Testis (tissue), 3 donors: ENCODE results near the gene RGS4. TPM values are rescaled to one million over a fixed set of nuclear protein-coding genes. Genes with fewer than 3 reads are reported as not detected.

Experiments used
- DNase-seq: peaks from one replicate; pipeline ENCODE4 v3.0.0-alpha.2; 2019
- H3K27ac ChIP-seq, 2 donors: fragments of 200-600 bp; sonication (generic); one replicate each; pipeline ENCODE4 v1.5.1; 2019
- H3K27me3 ChIP-seq: fragments of 200-600 bp; sonication (generic); one replicate; pipeline ENCODE4 v1.5.1; 2019
- H3K36me3 ChIP-seq: fragments of 200-600 bp; sonication (generic); one replicate; pipeline ENCODE4 v1.5.1; 2017; ENCODE audit warnings: low read depth; ENCODE audit errors: missing control alignments
- H3K4me1 ChIP-seq: fragments of 200-600 bp; sonication (generic); one replicate; pipeline ENCODE4 v1.5.1; 2019
- H3K4me3 ChIP-seq, 2 donors: fragments of 200-600 bp; sonication (generic); one replicate each; pipeline ENCODE4 v1.5.1; 2017 to 2019
- H3K9me3 ChIP-seq: fragments of 200-600 bp; sonication (generic); one replicate; pipeline ENCODE4 v1.5.1; 2017
- POLR2A ChIP-seq: fragments of 450-650 bp; IDR thresholded peaks from one replicate; pipeline ENCODE4 v1.6.1; 2017; ENCODE audit warnings: antibody characterized with exemption, mild to moderate bottlenecking, moderate library complexity
- WGBS, 2 donors: methylation state at CpG; one replicate each; pipeline ENCODE4 v1.1.5; 2018; 5-methylcytosine and 5-hydroxymethylcytosine counted together
- intact Hi-C: fragments of 100-400 bp; cut with DNase I; formaldehyde crosslinking; loops from one replicate; pipeline ENCODE4 v1.15.1; 2023; ENCODE audit warnings: low total_unique reads
- polyA plus RNA-seq: library from polyadenylated mRNA; stranded (reverse); fragments of 350-450 nt; fragmentation: Illumina TruSeq; extraction: RNeasy Lipid Tissue Mini Kit (QIAGEN cat#74804); gene quantifications from one replicate; pipeline ENCODE4 v1.2.3, GENCODE V29; 2014; ENCODE audit warnings: low read depth, low replicate concordance; ENCODE audit not compliant: insufficient read depth
- total RNA-seq, 2 donors: library from RNA; depleted of rRNA; stranded (reverse); fragments of >200 nt; gene quantifications; one replicate each; pipeline ENCODE4 v1.2.3, GENCODE V29; 2016
- TF ChIP-seq, protein P1 (sequence below), 3 experiments: fragments of 450-650 bp in 2 of 3; fragments of 200-600 bp in 1 of 3; sonication (generic) in 1 of 3; IDR thresholded peaks; one replicate each; pipeline ENCODE4 v1.5.1; 2016 to 2019; ENCODE audit warnings: antibody characterized with exemption in 3 of 3, mild to moderate bottlenecking in 2 of 3, moderate library complexity in 1 of 3

The RGS4 gene
- total and polyA plus RNA-seq, 3 donors from 2014 or later: 3.4 to 8.9 (median 3.5) TPM

DNA sequence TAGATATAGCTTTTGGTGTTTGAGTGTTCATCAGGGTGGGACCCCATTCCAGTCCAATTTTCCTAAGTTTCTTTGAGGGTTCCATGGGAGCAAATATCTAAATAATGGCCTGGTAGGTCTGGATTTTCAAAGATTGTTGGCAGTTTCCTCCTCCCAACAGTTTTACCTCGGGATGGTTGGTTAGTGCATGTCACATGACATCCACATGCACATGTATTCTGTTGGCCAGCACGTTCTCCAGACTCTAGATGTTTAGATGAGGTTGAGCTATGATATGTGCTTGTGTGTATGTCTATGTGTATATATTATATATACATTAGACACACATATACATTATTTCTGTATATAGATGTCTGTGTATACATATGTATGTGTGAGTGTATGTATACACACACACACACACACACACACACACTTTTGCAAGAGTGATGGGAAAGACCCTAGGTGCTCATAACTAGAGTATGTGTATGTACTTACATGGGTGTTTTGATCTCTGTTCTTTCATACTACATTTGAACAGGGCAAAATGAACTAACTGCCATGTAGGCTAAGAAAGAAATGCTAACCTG, 5.6 kb downstream of the RGS4 start:
- H3K36me3 ChIP-seq: no peaks in the 10 kb centered on the region
- H3K27me3 ChIP-seq: no peaks in the 10 kb centered on the region
- WGBS, 2 donors: 72 to 86% methylated on average over 2 of the region's 2 CpGs
- H3K4me1 ChIP-seq: no peaks in the 10 kb centered on the region
- intact Hi-C loops: loop anchor here (10.0 kb wide), 1 partner anchor 100 kb away; no protein-coding TSS in a partner anchor
- no peak overlapping the region for H3K27ac ChIP-seq
- TF ChIP-seq, protein P1, sequence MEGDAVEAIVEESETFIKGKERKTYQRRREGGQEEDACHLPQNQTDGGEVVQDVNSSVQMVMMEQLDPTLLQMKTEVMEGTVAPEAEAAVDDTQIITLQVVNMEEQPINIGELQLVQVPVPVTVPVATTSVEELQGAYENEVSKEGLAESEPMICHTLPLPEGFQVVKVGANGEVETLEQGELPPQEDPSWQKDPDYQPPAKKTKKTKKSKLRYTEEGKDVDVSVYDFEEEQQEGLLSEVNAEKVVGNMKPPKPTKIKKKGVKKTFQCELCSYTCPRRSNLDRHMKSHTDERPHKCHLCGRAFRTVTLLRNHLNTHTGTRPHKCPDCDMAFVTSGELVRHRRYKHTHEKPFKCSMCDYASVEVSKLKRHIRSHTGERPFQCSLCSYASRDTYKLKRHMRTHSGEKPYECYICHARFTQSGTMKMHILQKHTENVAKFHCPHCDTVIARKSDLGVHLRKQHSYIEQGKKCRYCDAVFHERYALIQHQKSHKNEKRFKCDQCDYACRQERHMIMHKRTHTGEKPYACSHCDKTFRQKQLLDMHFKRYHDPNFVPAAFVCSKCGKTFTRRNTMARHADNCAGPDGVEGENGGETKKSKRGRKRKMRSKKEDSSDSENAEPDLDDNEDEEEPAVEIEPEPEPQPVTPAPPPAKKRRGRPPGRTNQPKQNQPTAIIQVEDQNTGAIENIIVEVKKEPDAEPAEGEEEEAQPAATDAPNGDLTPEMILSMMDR (IDR thresholded peaks at IDR 0.05): no peak
- no peak for TF ChIP-seq POLR2A
- no peaks in the 10 kb centered on the region for H3K9me3 ChIP-seq
- no peak overlapping the region for H3K4me3 ChIP-seq
- no peak for DNase-seq

DNA sequence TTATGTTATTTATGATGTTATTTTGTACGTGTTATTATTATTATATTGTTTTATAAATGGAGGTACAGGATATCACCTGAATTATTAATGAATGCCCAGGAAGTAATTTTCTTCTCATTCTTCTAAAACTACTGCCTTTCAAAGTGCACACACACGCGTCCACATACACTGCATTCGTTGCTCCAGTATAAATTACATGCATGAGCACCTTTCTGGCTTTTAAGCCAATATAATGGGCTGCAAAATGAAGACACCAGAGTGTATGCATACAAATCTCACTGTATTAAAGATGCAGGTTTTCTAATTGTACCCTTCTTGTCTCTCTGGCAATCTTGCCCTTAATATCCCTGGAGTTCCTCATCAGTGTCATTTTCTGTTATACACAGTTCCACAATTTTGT, 6.9 kb downstream of the RGS4 start:
- 89 to 97% methylated on average over 4 of the region's 4 CpGs for WGBS, 2 donors
- no peak overlapping the region for H3K27ac ChIP-seq
- no peaks in the 10 kb centered on the region for H3K9me3 ChIP-seq
- no peak for DNase-seq
- intact Hi-C loops: loop anchor here (10.0 kb wide), 1 partner anchor 99 kb away; no protein-coding TSS in a partner anchor
- H3K36me3 ChIP-seq: no peaks in the 10 kb centered on the region
- no peaks in the 10 kb centered on the region for H3K4me1 ChIP-seq
- TF ChIP-seq POLR2A: no peak
- TF ChIP-seq, protein P1 (IDR thresholded peaks at IDR 0.05): no peak
- no peaks in the 10 kb centered on the region for H3K27me3 ChIP-seq
- no peak overlapping the region for H3K4me3 ChIP-seq

DNA sequence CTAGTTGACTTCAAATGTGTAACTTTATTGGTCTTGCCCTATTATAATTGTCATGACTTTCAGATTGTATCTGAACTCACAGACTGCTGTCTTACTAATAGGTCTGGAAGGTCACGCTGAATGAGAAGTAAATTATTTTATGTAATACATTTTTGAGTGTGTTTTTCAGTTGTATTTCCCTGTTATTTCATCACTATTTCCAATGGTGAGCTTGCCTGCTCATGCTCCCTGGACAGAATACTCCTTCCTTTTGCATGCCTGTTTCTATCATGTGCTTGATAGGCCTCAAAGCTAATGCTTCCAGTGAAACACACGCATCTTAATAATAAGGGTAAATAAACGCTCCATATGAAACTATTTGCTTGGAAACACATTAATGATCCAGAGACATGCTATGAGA, 7.3 kb downstream of the RGS4 start:
- intact Hi-C loops: loop anchor here (10.0 kb wide), 1 partner anchor 98 kb away; no protein-coding TSS in a partner anchor
- Histone ChIP-seq H3K4me1 (no peaks in the 10 kb centered on the region), H3K4me3 (no peak overlapping the region), H3K36me3 (no peaks in the 10 kb centered on the region), H3K27ac (no peak overlapping the region), H3K27me3 (no peaks in the 10 kb centered on the region), H3K9me3 (no peaks in the 10 kb centered on the region)
- DNase-seq: no peak
- WGBS, 2 donors: 80 to 90% methylated on average over 3 of the region's 3 CpGs
- no peak for TF ChIP-seq POLR2A
- TF ChIP-seq, protein P1 (IDR thresholded peaks at IDR 0.05): no peak

DNA sequence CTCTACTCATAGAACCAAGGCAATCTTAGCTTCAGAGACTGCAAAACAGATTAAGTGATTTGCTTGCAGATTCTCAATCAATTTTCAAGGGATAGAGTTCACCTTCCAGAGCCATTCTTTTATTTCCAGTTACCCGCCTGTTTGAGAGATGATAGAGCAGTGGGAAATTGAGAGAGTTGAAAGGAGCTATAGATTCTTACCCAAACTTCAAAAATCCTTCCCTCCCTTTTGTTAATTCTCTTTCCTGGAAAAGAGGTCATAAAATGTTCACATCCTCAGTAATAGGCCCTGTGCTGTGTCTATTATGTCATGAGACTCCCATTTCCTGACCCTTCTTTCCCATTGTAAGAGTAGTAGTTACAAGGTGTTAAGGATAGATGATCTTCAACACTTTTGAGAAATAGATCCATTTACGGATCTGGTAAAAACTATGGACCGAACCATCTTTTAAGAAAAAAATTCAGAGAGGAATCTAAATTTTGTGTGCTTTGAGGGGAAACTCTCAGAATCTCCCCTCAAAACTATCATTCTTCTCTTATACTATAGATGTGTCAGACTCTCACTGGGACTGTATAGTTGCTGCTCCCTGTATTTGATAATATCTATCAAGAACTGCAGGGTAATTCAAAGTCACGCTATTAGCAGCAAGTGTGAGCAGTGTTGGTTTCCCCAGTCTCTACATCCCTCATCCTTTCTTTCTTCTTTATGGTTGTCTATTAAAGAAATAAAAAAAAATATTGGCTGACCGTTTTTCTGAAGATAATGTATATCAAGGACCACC, 8.0 kb downstream of the RGS4 start:
- Histone ChIP-seq H3K27ac (no peak overlapping the region), H3K9me3 (no peaks in the 10 kb centered on the region), H3K36me3 (no peaks in the 10 kb centered on the region), H3K4me3 (no peak overlapping the region), H3K27me3 (no peaks in the 10 kb centered on the region), H3K4me1 (no peaks in the 10 kb centered on the region)
- TF ChIP-seq, protein P1 (IDR thresholded peaks at IDR 0.05): no peak
- TF ChIP-seq POLR2A: no peak
- DNase-seq: no peak
- WGBS, 2 donors: 83 to 91% methylated on average over 5 of the region's 5 CpGs
- intact Hi-C loops: loop anchor here (10.0 kb wide), 1 partner anchor 98 kb away; no protein-coding TSS in a partner anchor
